Activated CD8-positive, alpha-beta T cell treated with anti-CD3 and anti-CD28 coated beads, Interleukin-2, amount 10 ng/mL, durations not matched to agents 7 days and 5 days (primary cell): ENCODE results near the gene RPS10. TPM values are rescaled to one million over a fixed set of nuclear protein-coding genes. Genes with fewer than 3 reads are reported as not detected.
A peak's percentile ranks its signal among the peaks of the same experiment; 100 is the strongest.

Experiments used
- ATAC-seq: fragments of 150-1000 bp; cut with Tn5 transposase; one replicate; pipeline ENCODE4 v1.10.0; 2021; ENCODE audit warnings: moderate library complexity
- CTCF ChIA-PET: fragments of 350-600 bp; sonication (Branson Sonifier 250); formaldehyde crosslinking; loops from one replicate; lab custom pipeline; 2021; ENCODE audit warnings: antibody characterized with exemption; lab: Charles Lee
- POLR2A ChIA-PET: fragments of 350-600 bp; sonication (Branson Sonifier 250); formaldehyde crosslinking; loops from one replicate; lab custom pipeline; 2021; ENCODE audit warnings: antibody characterized with exemption; lab: Charles Lee
- DNase-seq: peaks from one replicate; pipeline ENCODE4 v3.0.0-alpha.2; 2020
- H3K27ac Mint-ChIP-seq: one replicate; pipeline ENCODE4 v1.8.0; 2021; ENCODE audit warnings: mild to moderate bottlenecking, mixed read lengths
- H3K27me3 Mint-ChIP-seq: one replicate; pipeline ENCODE4 v1.8.0; 2021; ENCODE audit warnings: low read depth, mixed read lengths
- H3K36me3 Mint-ChIP-seq: one replicate; pipeline ENCODE4 v1.8.0; 2021; ENCODE audit warnings: low read depth, mixed read lengths
- H3K4me1 Mint-ChIP-seq: one replicate; pipeline ENCODE4 v1.8.0; 2021; ENCODE audit warnings: low read depth, mixed read lengths
- H3K4me3 Mint-ChIP-seq: one replicate; pipeline ENCODE4 v1.8.0; 2021; ENCODE audit warnings: mild to moderate bottlenecking, mixed read lengths
- H3K9me3 Mint-ChIP-seq: one replicate; pipeline ENCODE4 v1.8.0; 2022; ENCODE audit warnings: mixed read lengths; ENCODE audit not compliant: insufficient read depth
- total RNA-seq, 2 experiments: library from RNA; stranded (reverse); gene quantifications; one replicate each; pipeline ENCODE4 v1.2.3, GENCODE V29; 2021

RPS10 gene
- total RNA-seq, 2 experiments from 2014 or later: 1,272 to 1,289 TPM

GRCh38 chr6:34463299-34463698, 37.4 kb upstream of the RPS10 start:
- H3K4me3 Mint-ChIP-seq: no peak overlapping the region
- peaks cover 6% of the 10 kb centered on the region for H3K4me1 Mint-ChIP-seq
- H3K36me3 Mint-ChIP-seq: no peaks in the 10 kb centered on the region
- no peak overlapping the region for H3K27ac Mint-ChIP-seq
- no peaks in the 10 kb centered on the region for H3K9me3 Mint-ChIP-seq
- DNase-seq (no peak), ATAC-seq (no peak)
- H3K27me3 Mint-ChIP-seq: peaks cover 28% of the 10 kb centered on the region
- ChIA-PET CTCF (interaction anchor here (5.4 kb wide), 1 partner anchor 147 kb away, joined by 106 read pairs; no protein-coding TSS in a partner anchor), POLR2A (no interaction called here)

GRCh38 chr6:34462551-34462971, 36.7 kb upstream of the RPS10 start:
- ChIA-PET CTCF (interaction anchor here (5.4 kb wide), 1 partner anchor 148 kb away, joined by 106 read pairs; no protein-coding TSS in a partner anchor), POLR2A (no interaction called here)
- Mint-ChIP-seq H3K27me3 (peaks cover 28% of the 10 kb centered on the region), H3K4me1 (peaks cover 6% of the 10 kb centered on the region), H3K9me3 (no peaks in the 10 kb centered on the region), H3K27ac (no peak overlapping the region), H3K4me3 (no peak overlapping the region), H3K36me3 (no peaks in the 10 kb centered on the region)
- no peak for ATAC-seq
- no peak for DNase-seq

GRCh38 chr6:34462010-34462409, 36.1 kb upstream of the RPS10 start:
- ATAC-seq: no peak
- peaks cover 26% of the 10 kb centered on the region for H3K27me3 Mint-ChIP-seq
- H3K9me3 Mint-ChIP-seq: no peaks in the 10 kb centered on the region
- H3K4me1 Mint-ChIP-seq: peaks cover 6% of the 10 kb centered on the region
- H3K27ac Mint-ChIP-seq: no peak overlapping the region
- H3K36me3 Mint-ChIP-seq: no peaks in the 10 kb centered on the region
- ChIA-PET CTCF (interaction anchor here (5.4 kb wide), 1 partner anchor 148 kb away, joined by 106 read pairs; no protein-coding TSS in a partner anchor), POLR2A (no interaction called here)
- no peak overlapping the region for H3K4me3 Mint-ChIP-seq
- no peak for DNase-seq

GRCh38 chr6:34460796-34461507, 35.1 kb upstream of the RPS10 start:
- Mint-ChIP-seq H3K4me1 (peaks cover 6% of the 10 kb centered on the region), H3K9me3 (no peaks in the 10 kb centered on the region), H3K27ac (no peak overlapping the region), H3K27me3 (peaks cover 24% of the 10 kb centered on the region), H3K4me3 (no peak overlapping the region), H3K36me3 (no peaks in the 10 kb centered on the region)
- ChIA-PET CTCF (interaction anchor here (0.7 to 5.4 kb wide), 30 partner anchors 8 to 744 kb away, joined by 3 to 106 read pairs (median 4); partner anchors contain the start of genes ANKS1A, BLTP3A, RPS10 and SMIM29), POLR2A (interaction anchor here (0.9 kb wide), 1 partner anchor 151 kb away, joined by 3 read pairs; no protein-coding TSS in a partner anchor)
- ATAC-seq: no peak
- no peak for DNase-seq

GRCh38 chr6:34459899-34460593, 34.2 kb upstream of the RPS10 start:
- Mint-ChIP-seq H3K27ac (no peak overlapping the region), H3K9me3 (no peaks in the 10 kb centered on the region), H3K27me3 (peaks cover 18% of the 10 kb centered on the region), H3K4me1 (peaks cover 1% of the 10 kb centered on the region), H3K36me3 (no peaks in the 10 kb centered on the region), H3K4me3 (no peak overlapping the region)
- POLR2A ChIA-PET: interaction anchor here (0.6 to 0.9 kb wide), 2 partner anchors 152 to 297 kb away, joined by 3 read pairs; no protein-coding TSS in a partner anchor
- peak; percentile 67 for DNase-seq
- CTCF ChIA-PET: interaction anchor here (0.6 to 5.4 kb wide), 38 partner anchors 9 to 745 kb away, joined by 3 to 106 read pairs (median 4); partner anchors contain the start of genes ANKS1A, BLTP3A, RPS10 and SMIM29
- ATAC-seq: peak; percentile 65

- H3K4me3 Mint-ChIP-seq: no peak overlapping the region
- peaks cover 6% of the 10 kb centered on the region for H3K27me3 Mint-ChIP-seq
- CTCF ChIA-PET: interaction anchor here (1.0 to 5.4 kb wide), 4 partner anchors 17 to 681 kb away, joined by 3 to 106 read pairs (median 10); no protein-coding TSS in a partner anchor
- H3K9me3 Mint-ChIP-seq: no peaks in the 10 kb centered on the region
- POLR2A ChIA-PET: no interaction called here
- no peak for DNase-seq
- H3K27ac Mint-ChIP-seq: no peak overlapping the region
- H3K36me3 Mint-ChIP-seq: no peaks in the 10 kb centered on the region
- ATAC-seq: no peak
- no peaks in the 10 kb centered on the region for H3K4me1 Mint-ChIP-seq
These were observed 32.2 kb upstream of the RPS10 start for GRCh38 chr6:34457742-34458735.

GRCh38 chr6:34457382-34457741, 31.5 kb upstream of the RPS10 start:
- H3K27ac Mint-ChIP-seq: no peak overlapping the region

GRCh38 chr6:34455831-34456230, 30.0 kb upstream of the RPS10 start:
- H3K36me3 Mint-ChIP-seq: no peaks in the 10 kb centered on the region
- H3K9me3 Mint-ChIP-seq: no peaks in the 10 kb centered on the region
- DNase-seq: no peak
- H3K27me3 Mint-ChIP-seq: no peaks in the 10 kb centered on the region
- H3K27ac Mint-ChIP-seq: no peak overlapping the region
- no peak overlapping the region for H3K4me3 Mint-ChIP-seq
- CTCF ChIA-PET: interaction anchor here (0.7 to 2.4 kb wide), 3 partner anchors 9 to 784 kb away, joined by 3 to 14 read pairs (median 4); no protein-coding TSS in a partner anchor
- POLR2A ChIA-PET: no interaction called here
- peak; percentile 39 for ATAC-seq
- no peaks in the 10 kb centered on the region for H3K4me1 Mint-ChIP-seq

More at GRCh38 chr6:34457382-34457741, 31.5 kb upstream of the RPS10 start:
- POLR2A ChIA-PET: no interaction called here
- ATAC-seq (no peak), DNase-seq (no peak)
- Mint-ChIP-seq H3K27me3 (peaks cover 2% of the 10 kb centered on the region), H3K4me3 (no peak overlapping the region), H3K4me1 (no peaks in the 10 kb centered on the region), H3K9me3 (no peaks in the 10 kb centered on the region), H3K36me3 (no peaks in the 10 kb centered on the region)
- CTCF ChIA-PET: interaction anchor here (1.9 to 2.4 kb wide), 2 partner anchors 10 to 153 kb away, joined by 4 to 14 read pairs; no protein-coding TSS in a partner anchor

- DNase-seq (no peak), ATAC-seq (no peak)
- no peaks in the 10 kb centered on the region for H3K4me1 Mint-ChIP-seq
- no peak overlapping the region for H3K4me3 Mint-ChIP-seq
- peaks cover 3% of the 10 kb centered on the region for H3K27me3 Mint-ChIP-seq
- H3K27ac Mint-ChIP-seq: no peak overlapping the region
- POLR2A ChIA-PET: no interaction called here
- no peaks in the 10 kb centered on the region for H3K36me3 Mint-ChIP-seq
- no peaks in the 10 kb centered on the region for H3K9me3 Mint-ChIP-seq
- CTCF ChIA-PET: no interaction called here
These were observed 25.3 kb upstream of the RPS10 start for GRCh38 chr6:34451192-34451591.

GRCh38 chr6:34447910-34448309, 22.0 kb upstream of the RPS10 start:
- no peak for DNase-seq

GRCh38 chr6:34447386-34447785, 21.5 kb upstream of the RPS10 start:
- Mint-ChIP-seq H3K27ac (no peak overlapping the region), H3K36me3 (no peaks in the 10 kb centered on the region), H3K4me1 (no peaks in the 10 kb centered on the region), H3K4me3 (no peak overlapping the region), H3K27me3 (peaks cover 7% of the 10 kb centered on the region), H3K9me3 (no peaks in the 10 kb centered on the region)
- ATAC-seq (no peak), DNase-seq (no peak)
- POLR2A ChIA-PET: no interaction called here
- CTCF ChIA-PET: interaction anchor here (1.2 kb wide), 1 partner anchor 9 kb away, joined by 4 read pairs; no protein-coding TSS in a partner anchor

More at GRCh38 chr6:34447910-34448309, 22.0 kb upstream of the RPS10 start:
- POLR2A ChIA-PET: no interaction called here
- no peak for ATAC-seq
- H3K27ac Mint-ChIP-seq: no peak overlapping the region
- no peak overlapping the region for H3K4me3 Mint-ChIP-seq
- CTCF ChIA-PET: interaction anchor here (1.2 to 1.4 kb wide), 2 partner anchors 9 to 12 kb away, joined by 3 to 4 read pairs; no protein-coding TSS in a partner anchor
- no peaks in the 10 kb centered on the region for H3K9me3 Mint-ChIP-seq
- H3K4me1 Mint-ChIP-seq: no peaks in the 10 kb centered on the region
- peaks cover 7% of the 10 kb centered on the region for H3K27me3 Mint-ChIP-seq
- H3K36me3 Mint-ChIP-seq: no peaks in the 10 kb centered on the region
